GM23248 (cell line): ENCODE measurements around the gene TMBIM1.
"Not testable (repeated sequence)": the region's sequence is repeated elsewhere in the genome, so short reads cannot be mapped to it uniquely, and the experiment has no call there.

Source experiments
- EZH2 ChIP-seq: fragments of 200-600 bp; sonication (generic); IDR thresholded peaks from 2 replicates; pipeline ENCODE4 v1.6.1; 2018; ENCODE audit warnings: antibody characterized with exemption, mild to moderate bottlenecking; ENCODE audit not compliant: insufficient read depth, poor library complexity, severe bottlenecking
- EZH2phosphoT487 ChIP-seq: fragments of 200-600 bp; sonication (generic); IDR thresholded peaks from 2 replicates; pipeline ENCODE4 v1.6.1; 2018; ENCODE audit warnings: antibody characterized with exemption, moderate library complexity, mild to moderate bottlenecking, low read depth; ENCODE audit not compliant: insufficient read depth

- not testable (repeated sequence) for TF ChIP-seq EZH2, EZH2phosphoT487
These were observed 19.4 kb upstream of the TMBIM1 start for GRCh38 chr2:218311541-218312266.
